SH-SY5Y (cell line): ENCODE results near the gene OPCML.

Experiments
- GATA2 ChIP-seq: IDR thresholded peaks from 2 replicates; pipeline ENCODE4 v1.6.1; 2011; ENCODE audit warnings: mild to moderate bottlenecking, low read depth, low read length
- GATA3 ChIP-seq: IDR thresholded peaks from 2 replicates; pipeline ENCODE4 v1.6.1; 2011; ENCODE audit warnings: low read depth, mild to moderate bottlenecking, low read length, moderate library complexity

Gene OPCML

GRCh38 chr11:132913295-132913694, 619.0 kb downstream of the OPCML start:
- TF ChIP-seq GATA3 (no peak), GATA2 (no peak)

DNA sequence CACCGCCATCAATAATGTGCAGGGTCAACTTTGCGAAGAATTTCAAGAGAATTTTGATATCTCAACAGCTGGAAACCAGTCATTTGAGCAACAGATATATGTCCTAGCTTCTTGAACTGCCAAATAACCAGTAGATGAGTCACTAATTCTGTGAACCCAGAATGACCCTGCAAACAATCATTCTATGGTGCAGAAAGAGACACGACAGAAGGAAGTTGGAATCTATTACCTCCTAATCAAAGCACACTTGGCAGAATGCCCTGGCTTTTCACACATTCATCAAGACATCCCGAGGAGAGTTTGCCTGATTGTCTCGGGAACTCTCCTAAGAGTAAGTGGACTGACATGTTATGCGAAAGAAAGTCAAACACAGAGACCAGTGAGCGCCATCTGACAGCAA, 621.1 kb downstream of the OPCML start:
- TF ChIP-seq GATA3, result no peak
- TF ChIP-seq GATA2, result no peak

GRCh38 chr11:132910011-132910760, 622.1 kb downstream of the OPCML start:
- no peak for TF ChIP-seq GATA2
- TF ChIP-seq GATA3, result no peak

- no peak for TF ChIP-seq GATA3
Measured at GRCh38 chr11:132909021-132909606, 623.2 kb downstream of the OPCML start.

DNA sequence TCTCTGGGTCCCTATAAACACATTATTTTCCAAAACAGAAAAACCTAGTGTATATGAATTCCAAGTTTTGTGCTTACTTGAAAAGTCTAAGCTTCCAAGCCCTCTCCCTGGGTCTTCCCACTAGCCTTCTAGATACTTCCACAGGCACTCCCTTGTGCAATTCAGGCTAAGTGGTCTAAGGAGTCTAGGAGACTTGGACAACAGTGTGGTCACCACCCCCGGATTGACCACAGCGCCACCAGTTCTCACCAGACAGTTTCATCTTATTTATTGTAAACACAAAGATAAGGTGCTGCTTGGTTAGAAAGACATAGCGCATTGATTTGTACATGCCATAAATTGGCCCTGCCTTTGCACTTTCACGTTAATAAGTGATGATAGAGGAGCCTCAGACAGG, 623.9 kb downstream of the OPCML start:
- TF ChIP-seq GATA3, result no peak
- TF ChIP-seq GATA2, result no peak

GRCh38 chr11:132907651-132908413, 624.5 kb downstream of the OPCML start:
- TF ChIP-seq GATA3, result no peak
- TF ChIP-seq GATA2, result no peak

DNA sequence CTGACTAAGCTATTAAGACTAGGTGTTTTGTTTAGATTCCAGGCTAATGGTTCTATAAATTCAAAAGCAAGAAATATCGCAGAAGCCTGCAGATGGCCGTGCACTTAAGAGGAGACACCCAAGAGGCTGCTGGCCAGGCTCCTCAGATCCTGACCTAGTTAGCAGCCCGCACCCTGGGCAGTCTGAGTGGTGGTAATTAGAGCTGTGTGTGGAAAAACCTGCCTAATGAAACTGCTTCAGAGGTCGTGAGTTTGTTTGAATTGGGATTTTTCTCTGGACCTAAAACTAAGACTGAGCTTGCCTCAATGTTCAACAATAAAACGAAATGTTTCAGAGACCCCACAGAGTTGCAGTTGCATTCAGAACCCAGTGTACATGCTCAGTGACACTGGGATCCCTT, 627.7 kb downstream of the OPCML start:
- TF ChIP-seq GATA3 (no peak), GATA2 (no peak)

DNA sequence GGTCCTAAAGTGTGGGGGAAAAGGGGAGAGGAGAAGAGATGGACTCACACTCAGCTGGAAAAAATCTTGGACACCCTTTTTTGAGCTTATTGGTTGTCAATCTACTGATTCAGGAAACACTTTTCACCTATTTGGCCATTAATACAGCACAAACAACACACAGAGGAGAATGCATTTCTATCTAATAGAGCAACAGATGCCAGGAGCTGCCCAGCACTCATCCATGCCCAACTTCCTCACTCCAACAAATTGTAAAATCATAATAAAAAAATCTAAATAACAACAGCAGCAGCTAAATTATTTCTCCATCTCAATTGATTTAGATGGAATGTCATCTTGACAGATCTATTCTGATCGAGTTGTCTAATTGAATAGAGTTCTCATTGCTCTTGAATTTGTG, 628.2 kb downstream of the OPCML start:
- TF ChIP-seq GATA2, result no peak
- TF ChIP-seq GATA3, result no peak

GRCh38 chr11:132901638-132902471, 630.4 kb downstream of the OPCML start:
- TF ChIP-seq GATA3 (no peak), GATA2 (no peak)

GRCh38 chr11:132898676-132899075, 633.6 kb downstream of the OPCML start:
- TF ChIP-seq GATA2 (no peak), GATA3 (no peak)

DNA sequence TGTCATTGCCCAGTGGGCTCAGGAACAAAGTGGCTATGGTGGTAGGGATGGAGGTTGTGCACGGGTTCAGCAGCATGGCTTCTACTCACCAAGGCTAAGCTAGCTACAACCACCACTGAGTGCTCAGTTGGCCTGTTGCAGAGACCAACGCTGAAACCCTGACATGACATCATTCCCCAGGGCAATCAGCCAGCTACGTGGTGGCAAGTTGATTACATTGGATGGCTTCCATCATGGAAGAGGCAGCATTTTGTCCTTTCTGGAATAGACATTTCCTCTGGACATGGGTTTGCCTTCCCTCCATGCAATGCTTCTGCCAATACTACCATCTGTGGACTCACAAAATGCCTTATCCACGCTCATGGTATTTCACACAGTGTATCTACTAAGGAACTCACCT, 634.3 kb downstream of the OPCML start:
- TF ChIP-seq GATA3 (no peak), GATA2 (no peak)

- no peak for TF ChIP-seq GATA3
- TF ChIP-seq GATA2, result no peak
Measured at GRCh38 chr11:132895340-132895739, 637.0 kb downstream of the OPCML start.

- no peak for TF ChIP-seq GATA2
- TF ChIP-seq GATA3, result no peak
Measured at GRCh38 chr11:132894606-132895005, 637.7 kb downstream of the OPCML start.

DNA sequence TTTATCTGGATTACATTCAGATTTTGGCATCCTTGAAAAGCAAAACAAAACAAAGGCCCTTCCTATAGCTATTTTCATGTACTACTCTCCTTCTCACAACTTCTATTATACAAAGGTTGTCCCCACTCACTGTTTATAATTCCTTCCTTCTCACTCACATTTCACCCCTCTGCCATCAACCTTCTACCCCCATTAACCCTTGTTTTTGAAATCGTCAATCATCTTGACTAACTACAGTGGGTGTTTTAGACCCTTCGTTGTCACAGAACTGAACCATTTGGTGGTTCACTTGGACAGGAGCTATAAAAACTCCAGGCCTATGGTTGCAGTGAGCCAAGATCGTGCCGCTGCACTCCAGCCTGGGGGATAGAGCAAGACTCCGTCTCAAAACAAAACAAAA, 639.4 kb downstream of the OPCML start:
- TF ChIP-seq GATA3 (no peak), GATA2 (no peak)
